CD4-positive, alpha-beta T cell (primary cell): ENCODE results near the gene CNTD1. TPM values are rescaled to one million over a fixed set of nuclear protein-coding genes. Genes with fewer than 3 reads are reported as not detected.
"Not testable (repeated sequence)": the region's sequence is repeated elsewhere in the genome, so short reads cannot be mapped to it uniquely, and the experiment has no call there.

Experiments
- ATAC-seq: fragments of 200-7000 bp; cut with Tn5 transposase; one replicate; pipeline ENCODE4 v1.10.0; 2022; ENCODE audit warnings: mild to moderate bottlenecking; ENCODE audit not compliant: poor library complexity
- CTCF ChIA-PET: fragments of 350-600 bp; sonication (Branson Sonifier 250); formaldehyde crosslinking; loops from one replicate; lab custom pipeline; 2021; ENCODE audit warnings: antibody characterized with exemption, inconsistent platforms; lab: Charles Lee
- POLR2A ChIA-PET: fragments of 350-600 bp; sonication (Branson Sonifier 250); formaldehyde crosslinking; loops from one replicate; lab custom pipeline; 2021; ENCODE audit warnings: antibody characterized with exemption, inconsistent platforms; lab: Charles Lee
- DNase-seq, 14 experiments: peaks; one replicate each; pipeline ENCODE4 v3.0.0-alpha.2; 2013 to 2020; ENCODE audit warnings: mixed read lengths in 2 of 14
- H3K27ac ChIP-seq, 2 donors: one replicate each; pipeline versions ENCODE4 v1.5.1 to v1.7.0; 2013; ENCODE audit warnings: low read length in 2 of 2, low read depth in 1 of 2, mild to moderate bottlenecking in 1 of 2
- H3K27me3 ChIP-seq, 2 experiments: 1 replicate in 1 of 2; 2 replicates in 1 of 2; pipeline versions ENCODE4 v1.6.1 to v1.7.0; 2013; ENCODE audit warnings: low read length in 2 of 2, control low read depth in 1 of 2, mild to moderate bottlenecking in 1 of 2, moderate library complexity in 1 of 2; ENCODE audit not compliant: insufficient read depth in 2 of 2, control insufficient read depth in 1 of 2
- H3K36me3 ChIP-seq: one replicate; pipeline ENCODE4 v1.6.1; 2013; ENCODE audit warnings: low read length, control low read depth; ENCODE audit not compliant: insufficient read depth
- H3K4me1 ChIP-seq: one replicate; pipeline ENCODE4 v1.6.1; 2013; ENCODE audit warnings: low read length, control low read depth; ENCODE audit not compliant: insufficient read depth
- H3K4me3 ChIP-seq: one replicate; pipeline ENCODE4 v1.5.1; 2013; ENCODE audit warnings: mild to moderate bottlenecking, low read length, moderate library complexity
- H3K9me3 ChIP-seq, 2 experiments: 1 replicate in 1 of 2; 2 replicates in 1 of 2; pipeline versions ENCODE4 v1.6.1 to v1.7.0; 2013; ENCODE audit warnings: low read length in 2 of 2, mild to moderate bottlenecking in 2 of 2, control low read depth in 1 of 2, moderate library complexity in 1 of 2; ENCODE audit not compliant: control insufficient read depth in 1 of 2, insufficient read depth in 1 of 2
- H3K27ac Mint-ChIP-seq: one replicate; pipeline ENCODE4 v1.8.0; 2020; ENCODE audit warnings: mixed read lengths
- H3K27me3 Mint-ChIP-seq: one replicate; pipeline ENCODE4 v1.8.0; 2021; ENCODE audit warnings: mixed read lengths
- H3K36me3 Mint-ChIP-seq: one replicate; pipeline ENCODE4 v1.8.0; 2021; ENCODE audit warnings: low read depth, mixed read lengths
- H3K4me1 Mint-ChIP-seq: one replicate; pipeline ENCODE4 v1.8.0; 2021; ENCODE audit warnings: low read depth, mixed read lengths
- H3K4me3 Mint-ChIP-seq: one replicate; pipeline ENCODE4 v1.8.0; 2020; ENCODE audit warnings: mild to moderate bottlenecking, mixed read lengths
- H3K9me3 Mint-ChIP-seq: one replicate; pipeline ENCODE4 v1.8.0; 2020; ENCODE audit warnings: mixed read lengths
- CTCF ChIP-seq: fragments of 200-600 bp; IDR thresholded peaks from one replicate; pipeline ENCODE4 v1.8.0; 2022; ENCODE audit warnings: antibody characterized with exemption, mild to moderate bottlenecking
- intact Hi-C, 2 experiments: fragments of 100-400 bp; cut with DNase I in 1 of 2; cut with micrococcal nuclease in 1 of 2; formaldehyde crosslinking; loops; one replicate each; pipeline versions ENCODE4 v1.15.1 to v1.9.0; 2023 to 2025; cut with DNase I, micrococcal nuclease
- total RNA-seq, 174 experiments: library from RNA in 2 of 174; stranded (reverse) in 2 of 174; gene quantifications; one replicate each; pipeline ENCODE4 v1.2.3 and lab custom pipeline; 2021 to 2026

Gene CNTD1
- total RNA-seq, 2 experiments from 2014 or later, result not detected

GRCh38 chr17:42850954-42851353 lies 52.3 kb downstream of the CNTD1 start, which contains the start of gene AOC3:
Gene AOC3, plus strand, starts transcription at chr17:42851199. Its CDS starts 145 bp downstream, at chr17:42851344.
- ATAC-seq (no peak), DNase-seq (no peak)
- ChIA-PET POLR2A (no interaction called here), CTCF (no interaction called here)
- Mint-ChIP-seq H3K36me3 (peaks cover 7% of the 10 kb centered on the region), H3K9me3 (no peaks in the 10 kb centered on the region), H3K27ac (no peak within 1 kb of the TSS), H3K4me3 (no peak within 1 kb of the TSS), H3K4me1 (no peaks in the 10 kb centered on the region), H3K27me3 (no peaks in the 10 kb centered on the region)
- H3K4me3 ChIP-seq, result no peak within 1 kb of the TSS
- H3K36me3 ChIP-seq, result no peaks in the 10 kb centered on the region
- no peaks in the 10 kb centered on the region for H3K9me3 ChIP-seq
- no peak for TF ChIP-seq CTCF
- no peaks in the 10 kb centered on the region for H3K4me1 ChIP-seq
- no peak within 1 kb of the TSS for H3K27ac ChIP-seq
- intact Hi-C loops, result no loop called here
- peaks cover 0 to 2% of the 10 kb centered on the region in 2 experiments for H3K27me3 ChIP-seq

DNA sequence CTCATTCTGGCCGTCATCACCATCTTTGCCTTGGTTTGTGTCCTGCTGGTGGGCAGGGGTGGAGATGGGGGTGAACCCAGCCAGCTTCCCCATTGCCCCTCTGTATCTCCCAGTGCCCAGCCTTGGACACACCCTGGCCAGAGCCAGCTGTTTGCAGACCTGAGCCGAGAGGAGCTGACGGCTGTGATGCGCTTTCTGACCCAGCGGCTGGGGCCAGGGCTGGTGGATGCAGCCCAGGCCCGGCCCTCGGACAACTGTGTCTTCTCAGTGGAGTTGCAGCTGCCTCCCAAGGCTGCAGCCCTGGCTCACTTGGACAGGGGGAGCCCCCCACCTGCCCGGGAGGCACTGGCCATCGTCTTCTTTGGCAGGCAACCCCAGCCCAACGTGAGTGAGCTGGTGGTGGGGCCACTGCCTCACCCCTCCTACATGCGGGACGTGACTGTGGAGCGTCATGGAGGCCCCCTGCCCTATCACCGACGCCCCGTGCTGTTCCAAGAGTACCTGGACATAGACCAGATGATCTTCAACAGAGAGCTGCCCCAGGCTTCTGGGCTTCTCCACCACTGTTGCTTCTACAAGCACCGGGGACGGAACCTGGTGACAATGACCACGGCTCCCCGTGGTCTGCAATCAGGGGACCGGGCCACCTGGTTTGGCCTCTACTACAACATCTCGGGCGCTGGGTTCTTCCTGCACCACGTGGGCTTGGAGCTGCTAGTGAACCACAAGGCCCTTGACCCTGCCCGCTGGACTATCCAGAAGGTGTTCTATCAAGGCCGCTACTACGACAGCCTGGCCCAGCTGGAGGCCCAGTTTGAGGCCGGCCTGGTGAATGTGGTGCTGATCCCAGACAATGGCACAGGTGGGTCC lies 52.9 kb downstream of the CNTD1 start:
- H3K27ac Mint-ChIP-seq, H3K27me3 Mint-ChIP-seq, H3K9me3 Mint-ChIP-seq, H3K4me3 Mint-ChIP-seq, DNase-seq, ATAC-seq, H3K4me1 Mint-ChIP-seq, H3K36me3 ChIP-seq, H3K27ac ChIP-seq, H3K4me1 ChIP-seq, H3K9me3 ChIP-seq, intact Hi-C loops, POLR2A ChIA-PET, H3K4me3 ChIP-seq, CTCF ChIA-PET, H3K27me3 ChIP-seq, H3K36me3 Mint-ChIP-seq: not testable (repeated sequence)

- Mint-ChIP-seq H3K36me3 (no peaks in the 10 kb centered on the region), H3K27ac (no peak overlapping the region), H3K9me3 (no peaks in the 10 kb centered on the region), H3K4me3 (no peak overlapping the region), H3K4me1 (no peaks in the 10 kb centered on the region), H3K27me3 (no peaks in the 10 kb centered on the region)
- no peaks in the 10 kb centered on the region for H3K9me3 ChIP-seq
- no peak overlapping the region for H3K4me3 ChIP-seq
- H3K27ac ChIP-seq, result no peak overlapping the region
- H3K4me1 ChIP-seq, result no peaks in the 10 kb centered on the region
- ChIA-PET CTCF (no interaction called here), POLR2A (no interaction called here)
- ATAC-seq (no peak), DNase-seq (no peak)
- intact Hi-C loops, result no loop called here
- no peaks in the 10 kb centered on the region for H3K36me3 ChIP-seq
- peaks cover 0 to 2% of the 10 kb centered on the region in 2 experiments for H3K27me3 ChIP-seq
- TF ChIP-seq CTCF, result no peak
Observed at GRCh38 chr17:42852351-42852750, 53.7 kb downstream of the CNTD1 start.
